Fibroblast of upper back skin (primary cell): Measurements from ENCODE around the gene FAM229A.

Experiments used
- DNase-seq: peaks from one replicate; pipeline ENCODE4 v3.0.0-alpha.2; 2013

FAM229A gene

GRCh38 chr1:32345289-32345827, 16.9 kb downstream of the FAM229A start:
- peak; percentile 50 for DNase-seq

- DNase-seq, result no peak
These were observed 19.6 kb downstream of the FAM229A start for GRCh38 chr1:32342704-32343103.

- no peak for DNase-seq
These were observed 20.3 kb downstream of the FAM229A start for GRCh38 chr1:32341971-32342370.

GRCh38 chr1:32341186-32341757, 21.0 kb downstream of the FAM229A start:
- DNase-seq, result no peak

DNA sequence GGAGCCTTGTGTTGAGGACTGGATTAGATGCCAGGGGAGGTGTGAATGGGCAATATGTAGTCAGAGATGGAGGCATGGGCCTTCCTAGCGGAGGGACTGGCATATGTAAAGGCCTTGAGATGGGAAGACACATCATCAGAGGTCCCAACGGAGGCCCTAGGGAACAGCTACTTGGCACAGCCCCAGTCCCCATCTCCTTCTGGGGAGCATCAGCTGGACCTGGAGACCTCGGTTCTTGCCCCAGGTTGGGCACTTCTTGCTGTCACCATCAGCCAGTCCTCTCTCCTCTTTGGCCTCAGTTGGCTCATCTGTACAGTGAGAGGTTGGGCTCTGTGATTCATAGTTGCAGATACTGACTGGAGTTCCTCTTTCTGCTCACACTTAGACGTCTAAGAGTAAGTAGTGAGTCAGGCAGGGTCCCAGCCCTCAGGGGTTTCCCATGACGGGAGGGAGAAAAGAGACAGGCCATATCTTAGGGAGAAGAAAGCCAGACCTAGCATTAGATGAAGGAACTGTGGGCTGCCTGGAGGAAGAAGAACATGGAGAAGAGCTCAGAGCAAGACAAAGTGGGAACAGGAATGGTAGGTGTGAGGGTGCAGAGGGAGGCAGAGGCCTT, 22.8 kb downstream of the FAM229A start:
- peak; percentile 37 for DNase-seq

- no peak for DNase-seq
These were observed 23.6 kb downstream of the FAM229A start for GRCh38 chr1:32338637-32339145.

DNA sequence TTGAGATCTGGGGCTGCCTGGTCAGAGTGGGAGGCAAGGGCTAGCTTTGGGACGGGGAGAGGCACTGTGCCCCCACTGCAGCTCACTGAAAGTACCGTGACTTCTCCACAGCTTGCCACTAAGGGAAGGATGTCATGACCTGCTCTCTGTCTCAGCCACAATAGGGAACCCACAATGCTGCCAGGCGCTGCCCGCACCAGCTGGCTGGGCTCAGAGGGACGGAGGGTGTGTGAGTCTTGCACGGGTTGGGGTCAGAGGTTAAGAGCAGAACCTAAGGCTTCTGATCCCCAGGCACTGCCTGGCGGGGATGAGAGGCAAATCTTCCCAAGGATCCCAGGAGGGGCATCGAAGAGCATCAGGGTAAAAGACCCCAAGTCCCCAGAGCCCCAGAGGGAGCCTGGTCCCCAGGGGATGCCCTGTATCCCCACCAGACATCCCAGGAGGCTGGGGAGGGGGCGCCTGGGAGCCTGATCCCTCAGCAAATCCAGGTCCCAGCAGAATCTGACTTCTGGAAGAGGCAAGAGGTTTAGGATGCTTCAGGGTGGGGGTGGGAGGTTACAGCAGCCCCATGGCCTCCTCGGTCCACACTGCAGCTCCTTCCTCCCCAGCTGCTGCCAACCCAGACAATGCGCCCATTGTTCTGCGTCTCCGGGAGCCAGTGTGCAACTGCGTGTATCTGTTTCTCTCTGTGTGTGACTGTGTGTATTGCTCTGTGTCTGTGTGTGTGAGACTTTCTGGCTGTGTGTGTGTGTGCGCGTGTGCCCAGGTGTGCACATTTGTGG, 24.2 kb downstream of the FAM229A start:
- DNase-seq, result no peak

- peak; percentile 34 for DNase-seq
These were observed 25.2 kb downstream of the FAM229A start for GRCh38 chr1:32336963-32337675.

GRCh38 chr1:32336591-32336932, 25.7 kb downstream of the FAM229A start:
- DNase-seq, result no peak

DNA sequence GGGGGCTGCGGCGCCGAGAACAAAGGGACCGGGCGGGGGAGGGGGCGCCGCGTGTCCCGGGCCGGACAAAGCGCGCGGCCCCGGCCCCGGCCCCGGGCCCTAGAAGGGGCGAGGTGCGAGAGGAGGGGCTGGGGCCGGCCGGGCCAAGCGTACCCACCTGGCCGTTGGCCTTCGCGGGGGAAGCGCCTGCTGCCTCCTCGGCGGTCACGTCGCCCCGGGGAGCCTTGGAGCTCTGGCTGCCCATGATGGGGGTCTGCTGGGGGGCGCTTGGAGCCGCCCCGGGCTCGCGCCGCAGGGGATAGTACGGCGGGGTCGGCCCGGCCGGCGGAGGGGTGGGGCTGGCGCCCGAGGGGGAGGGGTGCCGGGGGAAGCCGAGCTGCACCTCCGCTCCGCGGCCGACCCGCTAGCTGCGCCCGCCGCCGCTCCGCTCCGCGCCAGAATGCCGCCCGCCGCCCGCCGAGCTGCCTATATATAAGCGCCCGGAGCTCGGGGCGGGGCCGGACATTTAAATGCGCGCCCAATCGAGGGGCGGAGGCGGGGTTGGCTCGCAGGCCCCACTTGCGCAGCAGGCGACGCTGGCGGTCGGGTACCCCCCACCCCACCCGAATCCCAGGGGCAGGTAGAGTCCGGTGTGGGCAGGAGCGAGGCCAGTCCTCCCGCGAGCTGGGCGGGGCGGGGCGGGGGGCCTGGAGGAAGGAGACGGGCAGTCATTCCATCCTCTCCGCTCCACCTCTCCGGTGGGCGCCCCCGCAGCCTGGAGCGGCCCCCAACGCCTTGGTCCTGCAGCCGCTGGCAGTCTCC, 26.3 kb downstream of the FAM229A start, which contains the start of gene MARCKSL1:
TSS of gene MARCKSL1 (minus strand) at position 444 of the 801 bp plus-strand sequence. CDS start at position 244, 200 bp downstream.
- DNase-seq, result peak; percentile 77

DNA sequence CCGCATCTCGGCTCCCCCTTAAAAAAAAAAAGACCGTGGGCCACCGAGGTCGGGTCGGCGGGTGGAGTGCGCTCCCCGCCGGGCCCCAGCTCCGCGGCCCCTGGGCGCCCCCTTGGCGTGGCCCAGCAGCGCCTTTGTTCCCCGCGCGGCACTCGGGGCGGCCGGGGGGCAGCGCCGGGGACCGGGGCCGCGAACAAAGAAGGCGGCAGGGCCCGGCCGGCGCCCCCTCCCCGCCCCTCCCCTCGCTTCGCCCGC, 26.8 kb downstream of the FAM229A start:
- DNase-seq, result no peak

- peak; percentile 44 for DNase-seq
These were observed 27.3 kb downstream of the FAM229A start for GRCh38 chr1:32334864-32335534.

- no peak for DNase-seq
These were observed 27.9 kb downstream of the FAM229A start for GRCh38 chr1:32334274-32334861.

GRCh38 chr1:32333251-32333963, 28.9 kb downstream of the FAM229A start:
- DNase-seq, result no peak

GRCh38 chr1:32332290-32333079, 29.8 kb downstream of the FAM229A start:
- DNase-seq, result no peak

GRCh38 chr1:32331549-32331948, 30.7 kb downstream of the FAM229A start:
- no peak for DNase-seq

GRCh38 chr1:32330558-32331151, 31.6 kb downstream of the FAM229A start:
- no peak for DNase-seq

DNA sequence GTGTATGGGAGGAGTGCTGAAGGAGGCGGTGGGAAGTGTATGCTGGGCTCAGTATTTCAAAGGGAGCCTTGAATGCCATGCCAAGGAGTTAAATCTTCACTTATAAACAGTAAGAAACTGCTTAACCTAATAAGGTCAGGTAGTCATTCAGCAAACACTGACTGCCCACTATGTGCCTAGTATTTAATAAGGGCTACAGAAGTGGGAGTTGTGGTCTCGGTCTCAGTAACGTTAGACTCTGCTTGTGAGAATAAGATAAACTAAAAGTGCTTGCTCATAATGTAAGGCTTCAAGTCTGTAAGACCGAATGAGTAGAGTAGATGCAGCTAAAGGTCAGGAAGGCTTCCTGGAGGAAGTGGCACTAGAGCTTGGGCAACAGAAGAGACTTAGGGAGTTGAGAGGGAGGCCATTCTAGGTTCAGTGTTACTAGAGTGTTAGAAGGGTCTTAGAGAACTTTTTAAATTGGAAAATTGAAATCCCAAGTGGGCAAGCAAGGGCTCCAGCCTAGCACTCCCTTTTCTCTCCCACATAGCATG, 32.3 kb downstream of the FAM229A start:
- DNase-seq, result no peak

DNA sequence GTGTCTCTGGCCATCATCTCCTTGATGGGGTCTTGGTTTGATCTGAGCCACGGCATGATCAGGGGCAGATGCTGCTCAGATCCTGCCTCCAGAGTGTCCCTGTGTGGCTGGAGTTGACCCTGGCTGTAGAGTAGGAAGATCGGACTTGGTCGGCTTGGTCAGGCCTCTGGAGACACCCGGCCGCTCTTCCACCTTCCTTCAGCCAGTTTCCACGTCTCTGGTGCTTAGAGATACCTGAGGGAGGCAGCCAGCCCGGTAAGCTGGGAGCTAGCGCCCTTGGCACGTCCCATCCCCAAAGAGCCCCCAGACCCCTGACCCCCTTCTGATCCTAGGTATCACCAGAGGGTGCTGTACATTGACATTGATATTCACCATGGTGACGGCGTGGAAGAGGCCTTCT, 35.1 kb downstream of the FAM229A start:
- no peak for DNase-seq
